Heart left ventricle (tissue), 16 donors: ENCODE results near the gene TRPM2. TPM values are rescaled to one million over a fixed set of nuclear protein-coding genes. Genes with fewer than 3 reads are reported as not detected.

ENCODE experiments used
- ATAC-seq, 4 donors: fragments of 200-7000 bp; cut with Tn5 transposase; one replicate each; pipeline ENCODE4 v1.9.1; 2020 to 2022; ENCODE audit warnings: moderate library complexity in 4 of 4, mild to moderate bottlenecking in 3 of 4, moderate number of reproducible peaks in 1 of 4
- DNase-seq, 5 donors: peaks; one replicate each; pipeline ENCODE4 v3.0.0-alpha.2; 2020
- H3K27ac ChIP-seq, 12 donors: fragments of 200-600 bp; sonication (generic) in 4 of 12; one replicate each; pipeline versions ENCODE4 v1.5.0 to v1.8.0; 2016 to 2022; ENCODE audit warnings: mild to moderate bottlenecking in 2 of 12
- H3K27me3 ChIP-seq, 9 donors: fragments of 200-600 bp; sonication (generic) in 2 of 9; one replicate each; pipeline versions ENCODE4 v1.5.1 to v1.8.0; 2016 to 2022; ENCODE audit warnings: mild to moderate bottlenecking in 3 of 9
- H3K36me3 ChIP-seq, 9 donors: fragments of 200-600 bp; sonication (generic) in 2 of 9; one replicate each; pipeline versions ENCODE4 v1.5.0 to v1.8.0; 2018 to 2022; ENCODE audit warnings: mild to moderate bottlenecking in 2 of 9
- H3K4me1 ChIP-seq, 12 donors: fragments of 200-600 bp; sonication (generic) in 4 of 12; one replicate each; pipeline versions ENCODE4 v1.5.0 to v1.8.0; 2016 to 2022; ENCODE audit warnings: mild to moderate bottlenecking in 3 of 12
- H3K4me3 ChIP-seq, 12 donors: fragments of 200-600 bp; sonication (generic) in 4 of 12; one replicate each; pipeline versions ENCODE4 v1.5.0 to v1.8.0; 2017 to 2022; ENCODE audit warnings: mild to moderate bottlenecking in 9 of 12, moderate library complexity in 4 of 12
- H3K9me3 ChIP-seq, 12 donors: fragments of 200-600 bp; sonication (generic) in 4 of 12; one replicate each; pipeline versions ENCODE4 v1.5.0 to v1.8.0; 2016 to 2022; ENCODE audit warnings: mild to moderate bottlenecking in 1 of 12
- CTCF ChIP-seq, 12 donors: fragments of 200-600 bp; sonication (generic) in 4 of 12; IDR thresholded peaks; one replicate each; pipeline versions ENCODE4 v1.5.0 to v1.8.0; 2018 to 2022; ENCODE audit warnings: antibody characterized with exemption in 12 of 12, mild to moderate bottlenecking in 5 of 12
- POLR2A ChIP-seq, 2 donors: fragments of 450-650 bp; IDR thresholded peaks; one replicate each; pipeline ENCODE4 v1.6.1; 2017; ENCODE audit warnings: antibody characterized with exemption in 2 of 2, mild to moderate bottlenecking in 2 of 2, moderate library complexity in 2 of 2
- WGBS, 4 donors: extraction: QIAGEN DNeasy Blood & Tissue Kit in 2 of 4; methylation state at CpG; one replicate each; pipeline versions ENCODE4 v1.1.5 to v1.1.7; 2013 to 2018; 5-methylcytosine and 5-hydroxymethylcytosine counted together
- intact Hi-C, 10 donors: fragments of 100-400 bp; cut with DNase I; formaldehyde crosslinking; loops; one replicate each; pipeline versions ENCODE4 v1.11.1 to v1.14.2; 2022
- polyA plus RNA-seq, 2 donors: library from polyadenylated mRNA; stranded (reverse); fragments of 200-250 nt; gene quantifications; one replicate each; pipeline ENCODE4 v1.2.3, GENCODE V29; 2013
- total RNA-seq, 9 donors: library from RNA; depleted of rRNA in 2 of 9; stranded (reverse); fragments of >200 nt in 2 of 9; fragmentation: NEBNext Ultra II Directional in 3 of 9; extraction: Animal tissue kit (Norgen Biotek cat#: 25700) in 3 of 9; gene quantifications; one replicate each; pipeline versions ENCODE4 v1.1.0 to v1.2.4, GENCODE V29; 2016 to 2023
- donor health status: ischemic (EF 13 %, LVEDD 7.1; RV severe dilation, severe dysfunction).
- donor health status: healthy with polysubstance abuse.
- donor health status: DM: no; HTN: yes; CAD: no.
- donor health status: DM: no; HTN: no; CAD: no.
- donor health status: ischemic (EF 25% LVEDD 6.9; RV normal size, moderate dysfunction).
- donor health status: ischemic (EF 25% LVEDD 5.7; RV mildly dilated, moderate dysfunction).
- donor health status: healthy.
- donor health status: DM: yes; HTN: yes; CAD: no.
- donor health status: ischemic (EF 35%, LVEDD 5.7; RV mildly dilated, moderate dysfunction).
- donor health status: nonischemic (EF 11% LVEDD 7.7; RV severe dilation, severe dysfunction).
- donor health status: DM: yes; HTN: yes; CAD: no.
- donor health status: PGD.
- donor health status: ischemic (EF 29% LVEDD 5.4; RV normal size, mild dysfunction).
- donor health status: nonischemic (EF 23%, LVEDD 6.1; RV moderate dilation, normal function).

Gene TRPM2
- total and polyA plus RNA-seq, 11 donors, result 0.66 to 20.5 (median 1.2) TPM

GRCh38 chr21:44456214-44456914, 102.9 kb downstream of the TRPM2 start:
- Histone ChIP-seq H3K27me3 (peaks cover 0 to under 1% (median 0%) of the 10 kb centered on the region in 9 donors), H3K36me3 (no peaks in the 10 kb centered on the region), H3K9me3 (peaks cover 0 to 20% (median 2%) of the 10 kb centered on the region in 12 donors), H3K27ac (peak overlapping the region in 3 of 12 donors; percentile 61 to 85 (median 74)), H3K4me3 (peak overlapping the region; percentile 63 to 96 (median 80)), H3K4me1 (peaks cover 0 to 17% (median 7%) of the 10 kb centered on the region in 12 donors)
- intact Hi-C loops, result loop anchor here in 4 of 10 donors (10.0 kb wide), 3 partner anchors 92 to 122 kb away; partner anchors contain the start of gene CFAP410 (in 1 of the 4)
- TF ChIP-seq POLR2A (IDR thresholded peaks at IDR 0.05), result no peak
- DNase-seq, result peak in 1 of 5 donors; percentile 51
- ATAC-seq, result no peak
- WGBS, 4 donors, result 85 to 94% (median 89%) methylated on average over 28 to 35 of the region's 35 CpGs

- H3K27ac ChIP-seq, result no peak overlapping the region
- intact Hi-C loops, result loop anchor here in 4 of 10 donors (10.0 kb wide), 3 partner anchors 92 to 122 kb away; partner anchors contain the start of gene CFAP410 (in 1 of the 4)
- H3K27me3 ChIP-seq, result no peaks in the 10 kb centered on the region
- no peak overlapping the region for H3K4me3 ChIP-seq
- ATAC-seq, result no peak
- TF ChIP-seq CTCF (IDR thresholded peaks at IDR 0.05), result no peak
- TF ChIP-seq POLR2A (IDR thresholded peaks at IDR 0.05), result no peak
- WGBS, 4 donors, result 96 to 97% (median 97%) methylated on average over 31 to 44 of the region's 44 CpGs
- peaks cover 0 to 19% (median 2%) of the 10 kb centered on the region in 12 donors for H3K9me3 ChIP-seq
- peak in 2 of 5 donors; percentile 19 to 62 for DNase-seq
- H3K36me3 ChIP-seq, result no peaks in the 10 kb centered on the region
- H3K4me1 ChIP-seq, result peaks cover 0 to 22% (median 9%) of the 10 kb centered on the region in 12 donors
Observed at GRCh38 chr21:44456915-44457736, 103.7 kb downstream of the TRPM2 start.

- TF ChIP-seq POLR2A (IDR thresholded peaks at IDR 0.05) (no peak), CTCF (IDR thresholded peaks at IDR 0.05) (no peak)
- WGBS, 4 donors, result 88 to 94% (median 92%) methylated on average over 9 to 19 of the region's 19 CpGs
- intact Hi-C loops, result loop anchor here in 4 of 10 donors (10.0 kb wide), 3 partner anchors 94 to 124 kb away; partner anchors contain the start of gene CFAP410 (in 1 of the 4)
- ATAC-seq, result no peak
- Histone ChIP-seq H3K36me3 (no peaks in the 10 kb centered on the region), H3K4me3 (no peak overlapping the region), H3K27me3 (no peaks in the 10 kb centered on the region), H3K27ac (no peak overlapping the region), H3K9me3 (peaks cover 0 to 5% (median 0%) of the 10 kb centered on the region in 12 donors), H3K4me1 (peaks cover 0 to 22% (median 9%) of the 10 kb centered on the region in 12 donors)
- peak in 1 of 5 donors; percentile 17 for DNase-seq
Observed at GRCh38 chr21:44458971-44459711, 105.7 kb downstream of the TRPM2 start.

GRCh38 chr21:44459712-44460440, 106.5 kb downstream of the TRPM2 start:
- ATAC-seq (no peak), DNase-seq (peak in 1 of 5 donors; percentile 21)
- H3K36me3 ChIP-seq, result no peaks in the 10 kb centered on the region

More at GRCh38 chr21:44459712-44460440, 106.5 kb downstream of the TRPM2 start:
- TF ChIP-seq POLR2A (IDR thresholded peaks at IDR 0.05) (no peak), CTCF (IDR thresholded peaks at IDR 0.05) (no peak)
- peaks cover 0 to 22% (median 9%) of the 10 kb centered on the region in 12 donors for H3K4me1 ChIP-seq
- H3K27ac ChIP-seq, result no peak overlapping the region
- 78 to 90% (median 84%) methylated on average over 12 to 14 of the region's 14 CpGs for WGBS, 4 donors
- no peak overlapping the region for H3K4me3 ChIP-seq
- intact Hi-C loops, result loop anchor here in 5 of 10 donors (5.0 to 10.0 kb wide), 4 partner anchors 95 to 332 kb away; partner anchors contain the start of gene CFAP410 (in 1 of the 5)
- no peaks in the 10 kb centered on the region for H3K27me3 ChIP-seq
- no peaks in the 10 kb centered on the region for H3K9me3 ChIP-seq
